Measurements from ENCODE around the gene STPG3. TPM values are rescaled to one million over a fixed set of nuclear protein-coding genes. Genes with fewer than 3 reads are reported as not detected.

The STPG3 gene
- total and polyA plus RNA-seq, 10 donors, result not detected

GRCh38 chr9:137244486-137245449, 6.3 kb upstream of the STPG3 start:
- Histone ChIP-seq H3K36me3 (peaks cover 0 to 24% (median 18%) of the 10 kb centered on the region in 6 donors), H3K4me1 (peaks cover 15 to 42% (median 34%) of the 10 kb centered on the region in 6 donors), H3K27me3 (replicated peaks in 1 of 7) (no peaks in the 10 kb centered on the region), H3K27ac (peak overlapping the region in 2 of 8 donors; percentile 1 to 29), H3K4me3 (no peak overlapping the region), H3K9me3 (no peaks in the 10 kb centered on the region)
- intact Hi-C loops (cut with DNase I; ENCODE audit: low total_unique reads), result no loop called here
- no peak for DNase-seq
- 75 to 88% (median 79%) methylated on average over 19 to 36 of the region's 36 CpGs for WGBS, 5 donors
- peak in 1 of 3 donors; percentile 23 for TF ChIP-seq POLR2AphosphoS5 (IDR thresholded peaks at IDR 0.05)
- TF ChIP-seq POLR2A (IDR thresholded peaks at IDR 0.05), result no peak

GRCh38 chr9:137245450-137246421, 5.3 kb upstream of the STPG3 start:
- WGBS, 5 donors, result 91 to 95% (median 93%) methylated on average over 18 to 25 of the region's 25 CpGs
- Histone ChIP-seq H3K27ac (no peak overlapping the region), H3K9me3 (no peaks in the 10 kb centered on the region), H3K27me3 (replicated peaks in 1 of 7) (no peaks in the 10 kb centered on the region), H3K36me3 (peaks cover 0 to 24% (median 18%) of the 10 kb centered on the region in 6 donors), H3K4me3 (no peak overlapping the region), H3K4me1 (peaks cover 12 to 34% (median 27%) of the 10 kb centered on the region in 6 donors)
- DNase-seq, result no peak
- intact Hi-C loops (cut with DNase I; ENCODE audit: low total_unique reads), result no loop called here
- TF ChIP-seq CTCF (IDR thresholded peaks at IDR 0.05 in 8 of 11, conservative IDR thresholded peaks at IDR 0.05 in 3 of 11), result no peak
- peak in 1 of 3 donors; percentile 8 for TF ChIP-seq POLR2AphosphoS5 (IDR thresholded peaks at IDR 0.05)

- no peaks in the 10 kb centered on the region for H3K27me3 ChIP-seq (replicated peaks in 1 of 7)
- H3K4me1 ChIP-seq, result peaks cover 7 to 26% (median 20%) of the 10 kb centered on the region in 6 donors
- no peak overlapping the region for H3K27ac ChIP-seq
- DNase-seq, result no peak
- 80 to 91% (median 85%) methylated on average over 14 to 20 of the region's 20 CpGs for WGBS, 5 donors
- intact Hi-C loops (cut with DNase I; ENCODE audit: low total_unique reads), result no loop called here
- H3K9me3 ChIP-seq, result no peaks in the 10 kb centered on the region
- peaks cover 0 to 17% (median 15%) of the 10 kb centered on the region in 6 donors for H3K36me3 ChIP-seq
- no peak overlapping the region for H3K4me3 ChIP-seq
- TF ChIP-seq POLR2AphosphoS5 (IDR thresholded peaks at IDR 0.05) (no peak), CTCF (IDR thresholded peaks at IDR 0.05 in 8 of 11, conservative IDR thresholded peaks at IDR 0.05 in 3 of 11) (no peak), POLR2A (IDR thresholded peaks at IDR 0.05) (no peak)
These were observed 3.8 kb upstream of the STPG3 start for GRCh38 chr9:137247135-137247915.

- peaks cover 0 to 12% (median 10%) of the 10 kb centered on the region in 6 donors for H3K36me3 ChIP-seq
- intact Hi-C loops (cut with DNase I; ENCODE audit: low total_unique reads), result no loop called here
- 86 to 93% (median 90%) methylated on average over 6 of the region's 6 CpGs for WGBS, 5 donors
- no peaks in the 10 kb centered on the region for H3K27me3 ChIP-seq (replicated peaks in 1 of 7)
- DNase-seq, result no peak
- no peak overlapping the region for H3K27ac ChIP-seq
- no peak overlapping the region for H3K4me3 ChIP-seq
- peaks cover 1 to 24% (median 16%) of the 10 kb centered on the region in 6 donors for H3K4me1 ChIP-seq
- no peak for TF ChIP-seq POLR2AphosphoS5 (IDR thresholded peaks at IDR 0.05)
- TF ChIP-seq CTCF (IDR thresholded peaks at IDR 0.05 in 8 of 11, conservative IDR thresholded peaks at IDR 0.05 in 3 of 11), result no peak
- TF ChIP-seq POLR2A (IDR thresholded peaks at IDR 0.05), result no peak
- no peaks in the 10 kb centered on the region for H3K9me3 ChIP-seq
These were observed 3.2 kb upstream of the STPG3 start for GRCh38 chr9:137247916-137248175.

Measured in spleen (tissue), 11 donors.